HG03575 (cell line): ENCODE data around the gene STYK1.

ENCODE experiments used
- ATAC-seq: cut with Tn5 transposase; IDR thresholded peaks from one replicate; pipeline ENCODE4 v1.9.1; 2021; ENCODE audit not compliant: unreplicated experiment, insufficient number of reproducible peaks, low FRiP score; ENCODE audit errors: extremely low read depth

STYK1 gene, protein sequence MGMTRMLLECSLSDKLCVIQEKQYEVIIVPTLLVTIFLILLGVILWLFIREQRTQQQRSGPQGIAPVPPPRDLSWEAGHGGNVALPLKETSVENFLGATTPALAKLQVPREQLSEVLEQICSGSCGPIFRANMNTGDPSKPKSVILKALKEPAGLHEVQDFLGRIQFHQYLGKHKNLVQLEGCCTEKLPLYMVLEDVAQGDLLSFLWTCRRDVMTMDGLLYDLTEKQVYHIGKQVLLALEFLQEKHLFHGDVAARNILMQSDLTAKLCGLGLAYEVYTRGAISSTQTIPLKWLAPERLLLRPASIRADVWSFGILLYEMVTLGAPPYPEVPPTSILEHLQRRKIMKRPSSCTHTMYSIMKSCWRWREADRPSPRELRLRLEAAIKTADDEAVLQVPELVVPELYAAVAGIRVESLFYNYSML

DNA sequence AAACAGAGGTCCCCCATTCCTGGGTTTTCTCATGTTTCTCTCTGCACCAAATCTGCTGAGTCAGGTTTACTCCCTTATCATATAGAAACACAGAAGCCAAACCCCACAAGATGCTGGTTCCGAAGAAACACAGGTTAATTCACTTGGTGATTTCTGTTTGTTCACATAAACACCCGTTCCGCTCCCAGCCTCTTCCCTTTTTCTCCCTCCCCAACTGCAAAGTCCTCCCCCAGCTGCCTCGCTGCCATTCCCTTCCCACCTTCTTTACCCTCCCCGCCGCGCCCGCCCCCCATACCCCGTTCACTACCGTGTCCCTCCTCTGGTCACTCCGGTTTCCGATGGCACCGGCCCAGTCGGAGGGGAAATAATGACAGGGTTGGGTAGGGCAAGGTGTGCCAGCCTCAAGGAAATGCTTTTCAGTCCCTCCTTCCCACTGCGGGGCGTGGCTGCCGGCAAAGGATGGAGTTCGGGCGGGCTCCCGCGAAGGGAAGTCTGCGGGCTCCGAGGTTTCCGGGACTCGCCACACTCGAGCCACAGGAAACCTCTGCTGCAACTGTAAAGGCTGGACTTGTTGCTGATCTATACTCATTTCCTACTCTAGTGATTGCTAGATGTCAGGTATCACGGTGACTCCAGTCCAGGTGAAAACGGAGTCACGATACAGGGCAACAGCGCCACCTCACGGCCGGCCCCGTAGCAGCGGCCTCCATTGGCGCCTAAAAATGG, at the start of gene STYK1:
Gene STYK1, minus strand, starts transcription at position 394 of the 726 bp plus-strand sequence. CDS start 39,434 bp downstream, outside the sequence.
- ATAC-seq = no peak

DNA sequence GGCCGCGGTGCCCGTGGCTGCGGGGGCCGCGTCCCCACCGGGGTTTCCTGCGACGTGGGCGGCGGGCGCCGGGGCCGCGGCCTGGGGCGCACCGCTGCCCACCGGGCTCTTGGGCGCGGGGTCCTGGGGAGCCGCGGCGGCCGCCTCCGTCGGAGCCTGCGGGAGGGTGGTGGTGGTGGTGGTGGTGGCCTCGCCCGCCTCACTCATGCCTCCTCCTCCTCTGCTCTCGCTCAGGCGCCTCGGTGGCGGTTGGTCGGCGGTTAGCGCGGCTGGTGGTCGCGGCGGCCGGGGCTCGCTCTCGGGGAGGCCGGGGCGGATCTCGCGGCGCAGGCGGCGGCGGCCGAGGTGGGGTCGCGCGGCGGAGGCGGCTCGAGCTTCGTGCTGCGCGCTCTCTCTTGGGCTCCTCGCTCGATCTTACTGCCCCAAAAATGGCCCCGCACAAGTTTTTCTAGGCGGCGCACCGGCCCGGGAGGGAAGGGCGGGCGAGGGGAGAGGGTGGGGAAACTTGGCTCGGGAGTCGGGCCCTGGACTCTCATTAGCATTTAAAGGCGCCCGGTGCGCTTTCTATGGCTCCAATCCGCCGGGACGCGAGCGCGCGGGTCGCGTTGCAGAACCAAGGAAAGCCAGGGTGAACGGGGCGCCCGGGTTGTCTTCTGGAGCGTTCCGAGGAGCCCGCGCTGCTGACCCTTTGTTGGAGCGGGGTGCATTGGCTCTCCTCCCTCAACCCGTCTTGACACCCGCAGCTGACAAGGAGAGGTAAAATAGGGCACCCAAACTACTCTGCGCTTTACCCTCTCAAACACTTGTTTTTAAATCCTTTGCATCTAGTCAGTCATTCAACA, 49.3 kb upstream of the STYK1 start, which contains the start of gene YBX3:
Gene YBX3, minus strand, starts transcription at position 419 of the 842 bp plus-strand sequence. Its CDS starts 212 bp downstream, at position 207.
- no peak for ATAC-seq

DNA sequence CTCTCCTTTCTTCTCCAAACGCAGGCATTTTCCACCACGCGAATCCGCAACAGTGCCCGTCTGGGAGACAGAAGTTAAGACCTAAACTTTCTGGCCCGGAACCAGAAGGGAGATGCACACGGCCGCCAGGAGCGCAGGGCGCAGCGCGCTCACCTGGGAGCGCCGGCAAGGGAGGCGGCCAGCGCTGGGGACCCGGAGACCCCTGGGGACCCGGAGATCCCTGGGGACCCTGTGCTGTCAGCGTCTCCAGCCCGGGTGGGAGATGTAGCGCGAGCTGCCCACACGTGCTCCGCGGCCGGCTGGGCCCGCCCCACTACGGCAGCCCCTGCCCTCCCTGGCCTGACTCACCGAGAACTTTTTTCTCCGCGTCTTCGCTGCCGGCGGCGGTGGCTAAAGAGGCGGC, 48.7 kb upstream of the STYK1 start:
- ATAC-seq = no peak

DNA sequence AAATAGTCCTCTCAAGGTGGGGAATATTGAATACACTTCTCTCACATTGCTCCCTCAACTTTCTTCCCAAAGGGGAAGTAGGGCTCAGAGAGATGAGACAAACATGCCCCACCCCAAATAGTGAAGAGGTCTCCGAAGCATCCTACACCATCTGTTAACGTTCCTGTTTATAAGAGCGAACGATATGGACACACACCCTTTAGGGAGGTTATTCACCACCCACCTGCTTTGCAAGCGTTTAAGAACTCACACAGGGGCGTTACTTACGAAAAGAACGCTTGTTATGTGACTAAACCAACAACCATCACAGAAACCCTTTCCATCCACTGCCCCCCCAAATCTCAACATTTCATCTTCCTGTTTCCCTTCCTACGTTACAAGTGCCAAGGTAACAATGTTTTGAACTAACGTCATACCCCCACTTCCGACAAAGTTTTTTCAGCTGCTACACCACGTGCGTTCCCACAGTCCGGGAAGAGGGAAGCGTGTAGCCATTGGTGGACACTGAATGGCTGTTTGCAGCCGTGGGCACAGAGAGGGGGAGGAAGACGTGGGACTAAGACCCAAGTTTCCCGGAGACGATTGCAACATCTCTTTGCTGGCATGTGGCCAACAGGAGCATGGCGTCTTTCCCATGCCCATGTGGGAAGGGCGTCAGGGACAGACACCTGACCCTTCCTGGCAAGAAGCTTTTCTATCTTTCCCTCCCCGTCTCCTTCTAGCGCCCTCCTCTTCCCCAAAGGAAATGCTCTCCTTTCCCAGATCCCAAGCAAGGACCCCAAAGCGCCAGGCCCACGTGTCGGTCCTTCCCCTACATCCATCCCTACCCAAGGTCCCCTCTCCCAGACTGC, 48.0 kb upstream of the STYK1 start:
- no peak for ATAC-seq

DNA sequence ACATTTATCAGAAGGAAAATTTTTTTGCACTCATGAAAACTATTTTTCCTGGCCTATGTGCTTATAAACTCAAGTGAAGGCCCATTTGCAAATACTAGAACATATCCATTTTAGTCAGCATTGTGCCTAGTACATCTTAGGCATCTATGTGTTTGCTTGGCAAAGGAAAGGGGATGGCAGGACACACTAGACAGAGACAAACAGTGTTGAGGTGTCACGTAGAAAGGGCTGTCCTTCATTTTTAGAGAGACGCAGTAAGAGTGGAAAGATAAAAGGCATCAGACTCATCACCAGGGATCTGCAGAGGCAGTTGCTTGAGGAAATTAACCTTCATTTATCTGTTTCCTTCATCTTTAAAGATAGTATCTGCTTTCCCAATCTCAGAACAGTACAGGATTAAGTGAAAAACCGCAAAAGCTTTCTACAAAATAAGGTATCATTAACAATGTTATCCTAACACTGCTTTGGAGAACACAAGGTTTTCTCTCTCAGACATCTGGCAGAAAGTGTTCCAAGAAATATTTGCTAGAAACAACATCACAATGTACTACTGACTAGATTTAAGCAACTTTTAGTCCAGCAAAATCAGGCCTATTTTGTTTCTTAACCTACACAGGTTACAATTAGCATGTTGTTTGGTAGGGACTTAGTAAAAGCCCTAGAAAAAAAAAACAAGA, 47.3 kb upstream of the STYK1 start:
- no peak for ATAC-seq

DNA sequence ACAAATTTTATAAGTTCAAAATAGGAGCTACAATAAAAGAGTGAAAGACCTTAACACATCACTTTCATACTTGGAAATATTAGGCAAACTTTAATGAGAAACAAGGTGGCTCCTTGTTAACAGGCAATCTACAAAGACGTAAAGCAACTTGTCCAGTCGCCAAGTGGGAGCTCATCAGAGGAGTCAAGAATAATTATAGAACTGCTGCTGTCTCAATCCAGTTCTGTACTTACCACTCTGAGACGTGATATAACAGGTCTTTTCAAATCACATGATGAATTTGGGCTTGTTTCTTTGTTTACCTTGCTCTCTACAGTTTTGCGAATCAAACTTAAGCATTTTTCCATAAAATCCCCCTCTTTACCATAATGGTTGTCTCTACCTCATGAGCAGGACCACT, 45.6 kb upstream of the STYK1 start:
- ATAC-seq = no peak

DNA sequence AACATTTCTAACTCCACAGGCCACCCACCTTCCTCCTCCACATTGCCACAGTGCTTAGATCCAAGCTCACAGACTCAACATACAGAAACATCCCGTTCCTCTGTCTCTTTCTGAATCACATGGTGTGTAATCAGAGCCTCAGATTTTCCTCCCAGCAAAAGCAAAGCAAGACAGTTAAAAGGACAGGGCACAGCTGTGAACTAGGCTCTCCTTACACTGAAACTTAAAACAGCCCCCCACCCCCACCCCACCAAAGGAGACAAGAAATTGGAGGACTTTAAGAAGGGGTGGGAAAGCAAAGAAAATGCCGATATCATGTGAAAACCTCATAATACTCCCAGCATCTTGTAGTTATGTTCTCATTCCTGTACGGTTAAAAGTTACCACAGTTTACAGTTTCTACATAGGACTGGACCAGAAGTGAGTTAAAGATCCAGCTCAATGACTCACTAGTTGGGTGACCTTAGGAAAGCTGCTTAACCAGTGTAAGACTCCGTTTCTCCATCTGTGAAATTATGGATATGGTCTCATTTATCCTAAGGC, 44.5 kb upstream of the STYK1 start:
- ATAC-seq = no peak

DNA sequence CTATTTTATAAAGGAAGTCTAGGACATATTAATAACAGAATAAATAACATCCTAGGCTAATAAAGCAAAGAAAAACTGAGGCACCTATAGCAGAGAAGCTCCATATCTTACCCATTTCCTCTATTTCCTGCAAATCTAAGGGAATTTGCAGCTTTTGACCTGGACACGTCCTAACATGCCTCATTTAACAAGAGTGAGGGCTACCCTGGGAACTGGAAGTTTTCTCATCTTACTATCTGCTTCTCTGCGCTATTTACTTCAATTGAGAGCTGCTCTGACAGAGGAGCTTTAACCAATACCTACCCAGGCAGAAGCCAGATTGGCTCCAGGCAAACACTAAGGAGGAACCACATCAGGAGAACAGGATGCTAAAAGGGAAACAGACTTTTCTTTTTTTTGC, 43.6 kb upstream of the STYK1 start:
- no peak for ATAC-seq

DNA sequence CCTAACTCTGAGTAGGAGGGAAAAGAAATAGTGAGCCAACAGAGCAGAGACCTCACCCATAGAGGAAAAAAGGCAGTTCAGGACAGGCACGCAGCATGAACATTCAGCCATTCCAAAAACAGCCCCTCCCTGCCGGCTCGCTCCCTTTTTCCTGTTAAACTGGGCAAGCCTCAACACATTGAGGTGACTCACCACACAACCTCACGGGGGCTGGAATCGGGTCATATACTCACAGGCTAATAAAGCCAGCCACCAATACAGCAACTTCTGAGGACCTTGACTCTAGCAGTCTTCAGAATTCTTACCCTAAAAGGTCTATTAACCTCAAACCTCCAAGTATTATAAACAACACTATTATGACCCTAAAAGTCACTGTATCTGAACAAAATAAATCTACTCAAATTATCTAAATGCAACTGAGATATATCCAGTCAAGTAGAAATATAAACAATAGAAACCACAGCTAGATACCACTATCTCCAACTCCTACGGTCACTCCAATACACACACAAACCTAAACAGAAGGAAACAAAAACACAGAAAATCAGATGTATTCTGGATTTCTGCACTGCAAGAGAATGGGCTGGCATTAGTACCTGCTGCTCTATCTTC, 43.0 kb upstream of the STYK1 start:
- no peak for ATAC-seq

DNA sequence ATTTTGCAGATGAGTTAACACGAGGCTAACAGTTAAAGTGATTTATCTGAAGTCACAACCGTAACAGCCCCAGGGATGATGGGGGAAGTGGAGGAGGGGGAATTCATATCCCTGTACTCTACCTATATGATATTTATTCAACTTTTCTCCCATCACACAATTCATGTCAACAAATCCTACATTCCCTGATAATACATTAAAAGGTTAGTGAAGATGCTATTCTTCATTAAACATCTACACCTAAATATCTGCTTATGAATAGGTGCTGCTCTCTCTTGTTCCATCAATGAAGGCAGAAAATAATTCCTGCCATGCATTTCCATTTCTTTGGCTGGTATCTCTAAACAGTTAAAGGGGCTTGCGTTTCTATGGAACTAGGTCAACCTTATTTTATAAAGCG, 42.4 kb upstream of the STYK1 start:
- ATAC-seq = no peak

DNA sequence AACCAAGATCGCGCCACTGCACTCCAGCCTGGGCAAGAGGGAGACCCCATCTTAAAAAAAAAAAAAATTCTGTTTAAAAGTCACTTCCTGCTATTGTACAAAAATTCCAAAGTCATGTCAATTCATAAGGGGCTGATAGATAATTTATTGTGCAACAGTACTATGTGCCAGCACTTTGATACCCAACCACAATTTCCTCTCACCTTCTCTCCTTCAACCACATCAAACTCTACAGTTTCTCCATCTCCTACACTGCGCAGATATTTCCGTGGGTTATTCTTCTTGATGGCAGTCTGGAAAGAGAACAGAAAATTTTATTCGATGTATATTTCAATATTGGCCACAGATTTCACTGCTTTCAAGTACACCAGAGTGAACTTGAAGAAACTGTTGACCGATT, 41.6 kb upstream of the STYK1 start:
- ATAC-seq = no peak

DNA sequence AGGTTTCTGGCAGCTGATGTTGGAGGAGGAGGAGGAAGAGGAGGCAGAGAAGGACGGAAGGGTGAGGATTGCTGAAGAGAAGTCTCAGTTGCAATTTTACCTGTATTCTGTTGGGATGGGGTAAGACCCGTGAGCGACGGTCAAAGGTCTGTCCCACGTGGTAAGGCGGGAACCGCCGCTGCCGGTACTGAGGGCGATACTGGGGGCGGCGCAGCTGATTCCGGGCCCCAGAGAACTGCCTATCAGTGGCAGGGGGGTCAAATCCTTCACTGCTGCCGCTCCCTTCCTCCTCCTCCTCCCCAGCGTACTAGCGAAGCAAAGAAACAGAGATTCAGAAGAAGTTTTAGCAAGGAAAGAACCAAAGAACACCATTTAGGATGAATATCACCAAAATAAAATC, 36.0 kb upstream of the STYK1 start:
- ATAC-seq = no peak

DNA sequence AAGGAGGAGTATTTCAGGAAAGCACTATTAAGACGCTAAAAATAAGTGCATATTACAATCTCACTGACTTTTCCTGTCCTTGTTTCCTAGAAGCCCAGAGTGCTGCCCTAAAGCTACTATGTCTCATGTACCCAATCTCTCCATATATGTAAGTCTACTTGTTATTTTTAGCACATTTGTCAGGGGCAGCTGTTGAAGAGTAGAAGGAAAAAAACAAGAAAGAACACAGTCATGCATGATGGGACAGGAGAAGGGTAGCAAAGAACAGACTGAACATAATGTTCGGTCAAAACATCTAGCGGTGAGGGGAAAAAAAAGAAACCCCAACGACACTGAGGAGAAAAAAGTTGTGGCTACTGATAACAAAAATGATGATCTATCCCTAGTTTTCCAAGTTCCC, 35.0 kb upstream of the STYK1 start:
- ATAC-seq = no peak

DNA sequence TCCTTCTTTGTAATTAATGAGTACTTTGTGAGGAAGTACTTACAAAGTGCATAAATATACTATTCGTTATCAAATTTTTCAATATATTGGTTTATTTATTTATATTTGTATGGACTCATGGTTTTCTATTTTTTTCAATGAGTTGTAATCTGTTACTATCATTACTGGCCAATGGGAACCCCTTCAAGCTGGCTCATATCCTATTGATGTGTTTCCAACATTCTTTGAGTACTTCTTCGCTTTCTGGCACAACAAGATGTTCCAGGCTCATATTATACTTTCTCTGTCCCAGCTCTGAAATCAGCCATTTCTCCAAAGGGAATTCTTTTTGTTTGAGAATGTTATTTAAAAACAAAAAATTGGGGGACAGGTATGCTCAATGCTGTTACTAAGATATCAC, 31.8 kb upstream of the STYK1 start:
- ATAC-seq = no peak

DNA sequence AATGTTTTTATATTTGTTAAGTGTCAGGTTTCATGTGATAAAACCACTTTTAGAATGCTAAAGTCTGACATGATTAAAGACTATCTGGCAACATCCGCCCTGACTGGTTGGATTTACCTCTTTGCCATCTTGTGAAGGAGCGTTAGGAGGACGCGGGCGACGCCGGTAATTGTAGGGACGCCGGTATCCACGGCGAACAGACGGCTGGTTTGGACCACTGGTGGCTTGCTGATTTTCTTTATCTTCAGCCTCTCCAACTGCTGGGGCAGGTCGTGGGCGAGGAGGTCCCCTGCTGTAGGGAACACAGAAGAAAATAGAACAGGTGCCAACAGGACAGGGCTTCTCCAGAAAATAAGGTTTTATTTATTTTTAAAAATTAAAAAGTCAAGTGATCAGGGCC, 28.0 kb upstream of the STYK1 start:
- no peak for ATAC-seq

DNA sequence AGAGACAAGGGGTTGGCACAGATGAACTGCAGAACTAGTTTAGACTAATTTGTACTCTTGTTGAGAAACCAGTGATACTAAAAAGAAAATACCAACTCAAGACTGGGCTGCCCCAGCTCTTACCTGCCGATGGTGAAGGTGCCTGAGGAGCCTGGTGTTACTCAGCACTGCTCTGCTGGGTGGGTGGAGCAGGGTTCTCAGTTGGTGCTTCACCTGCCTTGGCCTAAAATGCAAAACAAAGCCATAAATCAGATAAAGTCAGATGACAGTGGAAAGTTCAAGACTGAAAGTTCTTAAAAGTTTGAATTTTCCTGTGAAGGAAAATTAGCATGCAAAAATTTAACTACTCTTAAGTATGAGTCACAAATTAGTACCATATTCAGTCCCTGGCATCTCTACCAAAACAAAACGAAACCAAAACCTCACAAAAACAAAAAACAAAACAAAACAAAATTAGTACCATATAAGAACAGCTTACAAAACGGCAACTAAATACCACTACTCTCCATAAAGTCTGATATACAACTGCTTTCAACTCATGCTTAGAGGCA, 27.4 kb upstream of the STYK1 start:
- ATAC-seq = no peak

DNA sequence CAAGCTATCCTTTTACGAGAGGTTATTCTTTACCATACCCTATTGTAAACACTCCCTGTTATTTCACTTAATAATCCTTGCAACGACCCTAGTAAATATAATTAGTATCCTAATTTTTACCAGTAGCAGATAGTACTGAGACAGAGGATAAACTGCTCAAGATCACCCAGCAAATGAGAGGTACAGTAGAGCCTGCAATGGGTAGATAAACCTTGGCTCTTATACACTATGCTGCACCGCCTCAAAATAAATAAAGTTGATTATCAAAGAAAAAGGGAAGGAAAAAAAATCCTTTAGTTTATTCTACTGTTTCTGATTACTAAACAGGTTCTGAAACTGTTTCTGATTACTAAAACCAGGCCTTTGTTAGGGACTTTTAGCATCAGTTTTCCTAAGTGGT, 26.7 kb upstream of the STYK1 start:
- ATAC-seq = no peak
